GM21717 (cell line): ENCODE results near the gene BCAS3.
"Not testable (repeated sequence)": the region's sequence is repeated elsewhere in the genome, so short reads cannot be mapped to it uniquely, and the experiment has no call there.

Experiments used
- ATAC-seq: cut with Tn5 transposase; IDR thresholded peaks from one replicate; pipeline ENCODE4 v1.9.1; 2021; ENCODE audit warnings: mild to moderate bottlenecking, moderate library complexity; ENCODE audit not compliant: unreplicated experiment

BCAS3 gene

GRCh38 chr17:60782742-60783141 is 105.1 kb downstream of the BCAS3 start:
- ATAC-seq = no peak

- no peak for ATAC-seq
Observed at GRCh38 chr17:60790205-60790604, 112.6 kb downstream of the BCAS3 start.

GRCh38 chr17:60792250-60792898 is 114.7 kb downstream of the BCAS3 start:
- ATAC-seq = no peak

GRCh38 chr17:60798576-60798975 is 120.9 kb downstream of the BCAS3 start:
- no peak for ATAC-seq

GRCh38 chr17:60802377-60802776 is 124.7 kb downstream of the BCAS3 start:
- no peak for ATAC-seq

DNA sequence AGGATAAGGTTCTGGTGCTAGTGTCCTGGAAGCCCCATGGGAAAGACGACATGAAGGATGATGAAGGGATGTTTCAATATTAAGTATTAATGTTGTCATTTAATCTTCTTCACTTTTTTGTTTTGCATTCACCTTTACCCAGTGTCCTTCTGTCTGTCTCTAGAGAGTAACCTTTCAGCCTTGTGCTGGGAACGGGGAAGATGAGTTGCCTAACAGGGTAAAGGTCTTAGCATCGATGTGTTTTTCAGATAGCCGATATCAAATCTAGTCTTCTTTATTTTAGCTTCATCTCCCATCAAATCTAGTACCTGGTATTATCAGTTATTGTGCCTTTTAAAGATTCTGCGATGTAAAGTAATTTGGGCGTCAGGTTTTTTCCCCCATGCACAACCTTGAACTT is 125.4 kb downstream of the BCAS3 start:
- ATAC-seq = no peak

DNA sequence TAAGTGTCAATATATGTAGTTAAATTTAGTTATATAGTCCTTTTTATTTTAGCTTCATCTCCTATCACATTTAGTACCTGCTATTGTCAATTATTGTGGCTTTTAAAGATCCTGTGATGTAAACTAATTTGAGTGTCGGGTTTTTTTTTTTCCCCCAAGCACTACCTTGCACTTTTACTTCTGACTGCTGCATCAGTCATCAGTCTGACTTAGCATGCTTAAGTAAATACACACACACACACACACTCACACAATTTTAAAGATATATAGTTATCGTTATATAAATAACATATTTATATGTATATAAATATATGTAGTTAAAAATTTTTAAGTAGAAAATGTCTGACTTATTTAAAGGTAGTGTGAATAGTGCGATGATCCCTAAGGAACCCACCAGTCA is 127.2 kb downstream of the BCAS3 start:
- ATAC-seq = no peak

GRCh38 chr17:60809421-60809820 is 131.8 kb downstream of the BCAS3 start:
- ATAC-seq = no peak

GRCh38 chr17:60814941-60815340 is 137.3 kb downstream of the BCAS3 start:
- not testable (repeated sequence) for ATAC-seq

GRCh38 chr17:60817192-60817591 is 139.5 kb downstream of the BCAS3 start:
- ATAC-seq = no peak

- ATAC-seq = no peak
Observed at GRCh38 chr17:60819447-60820130, 141.9 kb downstream of the BCAS3 start.

- no peak for ATAC-seq
Observed at GRCh38 chr17:60823515-60823914, 145.9 kb downstream of the BCAS3 start.

- ATAC-seq = no peak
Observed at GRCh38 chr17:60825351-60825750, 147.7 kb downstream of the BCAS3 start.

GRCh38 chr17:60827943-60828342 is 150.3 kb downstream of the BCAS3 start:
- ATAC-seq = no peak

DNA sequence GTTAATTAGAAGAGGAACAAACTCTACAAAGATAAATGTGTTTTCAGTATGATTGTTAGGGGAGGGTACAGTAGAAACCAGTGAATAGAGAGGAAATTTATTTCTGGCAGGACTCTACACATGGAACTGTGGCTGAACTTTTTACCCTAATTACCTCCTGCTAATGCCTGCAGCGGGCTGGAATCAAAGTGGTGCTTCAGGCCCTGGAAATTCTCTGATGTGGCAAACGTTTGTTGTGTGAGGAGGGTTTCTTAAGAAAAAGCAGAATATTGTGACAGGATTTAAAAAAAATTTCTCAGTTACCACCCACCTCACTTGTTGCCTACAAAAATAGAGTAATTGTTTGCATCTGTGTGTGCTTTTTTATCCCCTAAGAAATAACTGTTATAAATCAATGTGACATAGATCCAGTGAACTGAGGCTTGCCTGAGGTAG is 154.5 kb downstream of the BCAS3 start:
- no peak for ATAC-seq

- ATAC-seq = no peak
Observed at GRCh38 chr17:60832631-60833030, 155.0 kb downstream of the BCAS3 start.

GRCh38 chr17:60840456-60840855 is 162.8 kb downstream of the BCAS3 start:
- ATAC-seq = no peak

DNA sequence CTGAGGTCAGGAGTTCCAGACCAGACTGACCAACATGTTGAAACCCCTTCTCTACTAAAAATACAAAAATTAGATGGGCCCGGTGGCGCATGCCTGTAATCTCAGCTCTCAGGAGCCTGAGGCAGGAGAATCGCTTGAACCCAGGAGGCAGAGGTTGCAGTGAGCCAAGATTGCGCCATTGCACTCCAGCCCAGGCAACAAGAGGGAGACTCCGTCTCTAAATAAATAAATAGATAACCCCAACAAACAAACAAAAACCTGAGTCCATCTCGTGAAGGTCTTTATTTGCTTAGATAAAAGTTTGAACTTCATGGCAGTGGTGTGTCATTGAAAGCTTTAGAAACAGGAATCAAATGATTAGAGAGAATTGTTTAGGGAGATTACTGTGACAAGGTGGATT is 167.4 kb downstream of the BCAS3 start:
- no peak for ATAC-seq

DNA sequence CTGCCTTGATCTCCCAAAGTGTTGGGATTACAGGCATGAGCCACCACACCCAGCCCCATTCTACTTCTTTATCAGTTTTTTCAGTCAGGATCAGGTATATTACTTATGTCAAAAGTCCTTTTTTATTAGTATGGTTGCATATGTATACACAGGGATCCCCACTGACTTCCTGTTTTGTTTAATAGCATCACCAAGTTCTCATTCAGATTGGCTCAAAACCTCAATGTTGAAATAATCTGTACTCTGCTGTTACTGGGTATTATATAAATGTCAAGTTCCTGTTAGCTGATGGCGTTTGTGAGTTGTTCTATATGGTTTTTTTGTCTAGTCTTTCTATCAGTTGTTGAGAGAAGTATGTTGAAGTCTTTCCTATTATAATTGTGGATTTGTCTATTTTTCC is 168.5 kb downstream of the BCAS3 start:
- no peak for ATAC-seq

DNA sequence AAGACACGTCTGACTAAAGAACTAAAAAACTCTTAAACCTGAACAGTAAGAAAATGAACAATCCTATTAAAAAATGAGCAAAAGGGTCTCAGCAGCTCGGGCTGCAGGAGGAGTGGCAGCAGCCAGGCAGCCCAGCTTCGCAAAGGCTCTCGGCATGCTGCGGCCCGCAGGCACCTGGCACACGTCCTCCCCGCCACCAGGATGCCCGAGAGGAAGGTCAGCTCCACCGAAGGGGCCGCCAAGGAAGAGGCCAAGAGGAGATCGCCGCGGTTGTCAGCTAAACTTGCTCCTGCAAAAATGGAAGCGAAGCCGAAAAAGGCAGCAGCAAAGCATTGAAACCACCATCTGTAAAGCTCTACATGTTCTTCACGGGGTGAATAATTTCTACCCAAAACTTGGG is 173.5 kb downstream of the BCAS3 start:
- no peak for ATAC-seq

DNA sequence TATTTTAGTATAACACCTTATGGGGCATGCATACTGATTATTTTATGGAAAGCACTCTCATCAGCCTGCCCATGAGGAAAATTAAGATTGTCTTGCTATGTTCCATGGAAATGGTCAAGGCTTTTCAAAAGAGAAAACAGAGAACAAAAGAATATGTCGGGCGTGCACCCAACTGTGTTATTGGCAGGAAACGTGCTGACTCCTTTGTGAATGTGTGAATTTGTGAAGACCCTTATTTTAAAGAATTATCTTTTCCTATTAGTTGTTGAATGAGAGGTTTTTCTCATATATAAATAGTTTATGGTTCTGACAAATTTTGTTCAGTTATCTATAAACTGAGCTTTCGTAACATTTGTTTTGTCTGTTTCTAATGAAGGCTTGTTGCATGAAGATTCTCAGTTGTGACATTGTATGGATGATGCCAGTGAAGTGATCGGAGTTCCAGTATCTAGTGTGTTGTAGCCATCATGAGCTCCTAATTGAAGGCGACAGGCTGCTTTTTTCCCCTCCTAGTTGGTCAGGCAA is 180.0 kb downstream of the BCAS3 start:
- ATAC-seq = no peak

GRCh38 chr17:60862482-60862881 is 184.8 kb downstream of the BCAS3 start:
- ATAC-seq = no peak
